PFSK-1 (cell line): ENCODE data around the gene SORT1.

ENCODE experiments used
- FOXP2 ChIP-seq: optimal IDR thresholded peaks from 2 replicates; pipeline ENCODE3; 2011; ENCODE audit warnings: borderline replicate concordance, control low read depth, inconsistent platforms; ENCODE audit not compliant: insufficient read depth; ENCODE audit errors: extremely low read length, extremely low read depth
- POLR2AphosphoS5 ChIP-seq: IDR thresholded peaks from 2 replicates; pipeline ENCODE4 v1.6.1; 2012; ENCODE audit warnings: low read depth, mild to moderate bottlenecking, control low read depth, low read length, moderate library complexity
- REST ChIP-seq, 2 experiments: IDR thresholded peaks; 2 replicates each; pipeline versions ENCODE4 v1.6.1 to v1.8.0; 2011 to 2012; ENCODE audit warnings: low read depth in 2 of 2, low read length in 2 of 2, control low read depth in 1 of 2, inconsistent platforms in 1 of 2, mild to moderate bottlenecking in 1 of 2, moderate library complexity in 1 of 2; ENCODE audit not compliant: insufficient read depth in 1 of 2
- SIN3A ChIP-seq: IDR thresholded peaks from 2 replicates; pipeline ENCODE4 v1.6.1; 2012; ENCODE audit warnings: mild to moderate bottlenecking, low read length, moderate library complexity, borderline replicate concordance; ENCODE audit not compliant: insufficient read depth
- TAF1 ChIP-seq: IDR thresholded peaks from 2 replicates; pipeline ENCODE4 v1.6.1; 2012; ENCODE audit warnings: low read length, control low read depth, borderline replicate concordance; ENCODE audit not compliant: insufficient read depth

SORT1 gene

GRCh38 chr1:109266965-109267364 lies 130.8 kb downstream of the SORT1 start:
- no peak for TF ChIP-seq REST (IDR thresholded peaks at IDR 0.05; ENCODE audit: insufficient read depth in 1 of 2, low read depth in 2 of 2, low read length in 2 of 2)
- TF ChIP-seq FOXP2, result no peak
- no peak for TF ChIP-seq POLR2AphosphoS5
- TF ChIP-seq SIN3A, result no peak
- TF ChIP-seq TAF1, result no peak

- TF ChIP-seq TAF1, result no peak
- no peak for TF ChIP-seq SIN3A
- TF ChIP-seq FOXP2, result no peak
- no peak for TF ChIP-seq REST (IDR thresholded peaks at IDR 0.05; ENCODE audit: insufficient read depth in 1 of 2, low read depth in 2 of 2, low read length in 2 of 2)
- TF ChIP-seq POLR2AphosphoS5, result no peak
Observed at GRCh38 chr1:109265741-109266330, 131.9 kb downstream of the SORT1 start.

- TF ChIP-seq POLR2AphosphoS5 (no peak), REST (IDR thresholded peaks at IDR 0.05; ENCODE audit: insufficient read depth in 1 of 2, low read depth in 2 of 2, low read length in 2 of 2) (no peak), FOXP2 (no peak), TAF1 (no peak), SIN3A (no peak)
Observed at GRCh38 chr1:109265016-109265415, 132.7 kb downstream of the SORT1 start.

GRCh38 chr1:109264379-109264755 lies 133.4 kb downstream of the SORT1 start:
- no peak for TF ChIP-seq FOXP2
- TF ChIP-seq REST (IDR thresholded peaks at IDR 0.05; ENCODE audit: insufficient read depth in 1 of 2, low read depth in 2 of 2, low read length in 2 of 2), result no peak
- no peak for TF ChIP-seq SIN3A
- TF ChIP-seq TAF1, result no peak
- TF ChIP-seq POLR2AphosphoS5, result no peak
